Neural cell (in vitro differentiated cells): Measurements from ENCODE around the gene DLGAP4. TPM values are rescaled to one million over a fixed set of nuclear protein-coding genes. Genes with fewer than 3 reads are reported as not detected.

ENCODE experiments used
- H2AFZ ChIP-seq: fragments of 200-600, 300-800 bp; sonication (generic), shearing (Covaris generic); 2 replicates; pipeline ENCODE4 v1.6.0; 2014; ENCODE audit warnings: low read depth, mild to moderate bottlenecking, antibody characterized with exemption, low read length, moderate library complexity
- H3F3A ChIP-seq: fragments of 200-600 bp; shearing (Covaris generic); 2 replicates; pipeline ENCODE4 v1.6.1; 2016; ENCODE audit warnings: mild to moderate bottlenecking, moderate library complexity, mixed read lengths, antibody characterized with exemption, low read length; ENCODE audit not compliant: insufficient read depth, poor library complexity, severe bottlenecking
- H3K27ac ChIP-seq: fragments of 200-600, 300-800 bp; sonication (generic), shearing (Covaris generic); 2 replicates; pipeline ENCODE4 v1.5.1; 2014; ENCODE audit warnings: mild to moderate bottlenecking, low read length, moderate library complexity
- H3K27me3 ChIP-seq: fragments of 300-800, 200-600 bp; sonication (generic), shearing (Covaris generic); 2 replicates; pipeline ENCODE4 v1.6.0; 2014; ENCODE audit warnings: mild to moderate bottlenecking, low read depth, low read length, moderate library complexity; ENCODE audit not compliant: insufficient read depth
- H3K36me3 ChIP-seq: fragments of 300-800, 200-600 bp; sonication (generic), shearing (Covaris generic); 2 replicates; pipeline ENCODE4 v1.5.1; 2014; ENCODE audit warnings: mild to moderate bottlenecking, antibody characterized with exemption, low read length, moderate library complexity; ENCODE audit not compliant: insufficient read depth
- H3K4me2 ChIP-seq: fragments of 300-800, 200-600 bp; sonication (generic), shearing (Covaris generic); 2 replicates; pipeline ENCODE4 v1.6.0; 2014; ENCODE audit warnings: mild to moderate bottlenecking, low read length
- H3K4me3 ChIP-seq: fragments of 300-800, 200-600 bp; sonication (generic), shearing (Covaris generic); 2 replicates; pipeline ENCODE4 v1.5.1; 2014; ENCODE audit warnings: mild to moderate bottlenecking, low read length, moderate library complexity
- H3K79me2 ChIP-seq: fragments of 200-600 bp; shearing (Covaris generic); replicated peaks from 2 replicates; pipeline ENCODE4 v1.6.0; 2014; ENCODE audit warnings: mild to moderate bottlenecking, low read length, moderate library complexity; ENCODE audit not compliant: insufficient read depth
- H3K9ac ChIP-seq: fragments of 300-800, 200-600 bp; sonication (generic), shearing (Covaris generic); 2 replicates; pipeline ENCODE4 v1.6.1; 2016; ENCODE audit warnings: mild to moderate bottlenecking, low read length, mixed read lengths
- H3K9me2 ChIP-seq: fragments of 200-600 bp; shearing (Covaris generic); 2 replicates; pipeline ENCODE4 v1.6.1; 2016; ENCODE audit warnings: mild to moderate bottlenecking, low read length, mixed read lengths; ENCODE audit not compliant: insufficient read depth
- H3K9me3 ChIP-seq: fragments of 200-600, 300-800 bp; sonication (generic), shearing (Covaris generic); 2 replicates; pipeline ENCODE4 v1.6.1; 2016; ENCODE audit warnings: mild to moderate bottlenecking, mixed run types, low read length, moderate library complexity, mixed read lengths
- H4K20me1 ChIP-seq: fragments of 200-600 bp; shearing (Covaris generic); 2 replicates; pipeline ENCODE4 v1.6.1; 2016; ENCODE audit warnings: mild to moderate bottlenecking, mixed run types; ENCODE audit not compliant: insufficient read depth
- EZH2 ChIP-seq: fragments of 200-600, 300-800 bp; shearing (Covaris generic), sonication (generic); IDR thresholded peaks from 2 replicates; pipeline ENCODE4 v1.6.1; 2014; ENCODE audit warnings: antibody characterized with exemption, low read length, borderline replicate concordance, mild to moderate bottlenecking; ENCODE audit not compliant: insufficient read depth, poor library complexity, severe bottlenecking
- RAD21 ChIP-seq: fragments of 450-650 bp; conservative IDR thresholded peaks from 2 replicates; pipeline ENCODE4 v1.6.1; 2014; ENCODE audit warnings: antibody characterized with exemption, mild to moderate bottlenecking, moderate library complexity
- REST ChIP-seq: IDR thresholded peaks from 2 replicates; pipeline ENCODE4 v1.6.1; 2012; ENCODE audit warnings: borderline replicate concordance
- SMC3 ChIP-seq: fragments of 450-650 bp; conservative IDR thresholded peaks from 2 replicates; pipeline ENCODE4 v1.6.1; 2014; ENCODE audit warnings: antibody characterized with exemption, mild to moderate bottlenecking, moderate library complexity; ENCODE audit not compliant: poor library complexity
- TAF1 ChIP-seq: IDR thresholded peaks from 2 replicates; pipeline ENCODE4 v1.6.1; 2012; ENCODE audit warnings: low read depth
- polyA plus RNA-seq: library from polyadenylated mRNA; depleted of rRNA; stranded (reverse); fragments of >200 nt; gene quantifications from 2 replicates; pipeline ENCODE4 v1.2.3, GENCODE V29; 2014
- TF ChIP-seq, protein P1 (sequence below): fragments of 450-650 bp; IDR thresholded peaks from 2 replicates; pipeline ENCODE4 v1.5.1; 2014; ENCODE audit warnings: antibody characterized with exemption, mild to moderate bottlenecking, moderate library complexity; ENCODE audit not compliant: poor library complexity, severe bottlenecking

Gene DLGAP4
- polyA plus RNA-seq, 1 donor from 2014 or later, result 31.2 TPM

GRCh38 chr20:36439040-36439730 is 133.0 kb downstream of the DLGAP4 start:
- Histone ChIP-seq H3K4me2 (no peak overlapping the region), H3K79me2 (no peaks in the 10 kb centered on the region), H3K9me2 (no peaks in the 10 kb centered on the region), H4K20me1 (no peaks in the 10 kb centered on the region), H2AFZ (no peak overlapping the region), H3K9me3 (no peaks in the 10 kb centered on the region), H3K27ac (no peak overlapping the region), H3K27me3 (no peaks in the 10 kb centered on the region), H3K4me3 (no peak overlapping the region), H3F3A (no peaks in the 10 kb centered on the region), H3K9ac (no peak overlapping the region), H3K36me3 (no peaks in the 10 kb centered on the region)
- TF ChIP-seq EZH2 (no peak), SMC3 (peak; percentile 88), RAD21 (peak; percentile 90), REST (no peak), TAF1 (no peak)
- TF ChIP-seq, protein P1, sequence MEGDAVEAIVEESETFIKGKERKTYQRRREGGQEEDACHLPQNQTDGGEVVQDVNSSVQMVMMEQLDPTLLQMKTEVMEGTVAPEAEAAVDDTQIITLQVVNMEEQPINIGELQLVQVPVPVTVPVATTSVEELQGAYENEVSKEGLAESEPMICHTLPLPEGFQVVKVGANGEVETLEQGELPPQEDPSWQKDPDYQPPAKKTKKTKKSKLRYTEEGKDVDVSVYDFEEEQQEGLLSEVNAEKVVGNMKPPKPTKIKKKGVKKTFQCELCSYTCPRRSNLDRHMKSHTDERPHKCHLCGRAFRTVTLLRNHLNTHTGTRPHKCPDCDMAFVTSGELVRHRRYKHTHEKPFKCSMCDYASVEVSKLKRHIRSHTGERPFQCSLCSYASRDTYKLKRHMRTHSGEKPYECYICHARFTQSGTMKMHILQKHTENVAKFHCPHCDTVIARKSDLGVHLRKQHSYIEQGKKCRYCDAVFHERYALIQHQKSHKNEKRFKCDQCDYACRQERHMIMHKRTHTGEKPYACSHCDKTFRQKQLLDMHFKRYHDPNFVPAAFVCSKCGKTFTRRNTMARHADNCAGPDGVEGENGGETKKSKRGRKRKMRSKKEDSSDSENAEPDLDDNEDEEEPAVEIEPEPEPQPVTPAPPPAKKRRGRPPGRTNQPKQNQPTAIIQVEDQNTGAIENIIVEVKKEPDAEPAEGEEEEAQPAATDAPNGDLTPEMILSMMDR, result peak; percentile 94

- H3K36me3 ChIP-seq, result no peaks in the 10 kb centered on the region
- no peaks in the 10 kb centered on the region for H3K9me2 ChIP-seq
- H3K9me3 ChIP-seq, result no peaks in the 10 kb centered on the region
- H2AFZ ChIP-seq, result no peak overlapping the region
- H3F3A ChIP-seq, result no peaks in the 10 kb centered on the region
- H3K9ac ChIP-seq, result no peak overlapping the region
- H3K4me2 ChIP-seq, result no peak overlapping the region
- H3K27ac ChIP-seq, result no peak overlapping the region
- H3K27me3 ChIP-seq, result no peaks in the 10 kb centered on the region
- H3K4me3 ChIP-seq, result no peak overlapping the region
- H4K20me1 ChIP-seq, result no peaks in the 10 kb centered on the region
- TF ChIP-seq SMC3 (peak; percentile 36), TAF1 (no peak)
- TF ChIP-seq, protein P1, result no peak
- H3K79me2 ChIP-seq, result no peaks in the 10 kb centered on the region
Observed at GRCh38 chr20:36439731-36440072, 133.6 kb downstream of the DLGAP4 start.
